ENCODE measurements around the gene PODXL. TPM values are rescaled to one million over a fixed set of nuclear protein-coding genes. Genes with fewer than 3 reads are reported as not detected.

PODXL gene
- total RNA-seq, 1 experiment from 2014 or later = 727 TPM

DNA sequence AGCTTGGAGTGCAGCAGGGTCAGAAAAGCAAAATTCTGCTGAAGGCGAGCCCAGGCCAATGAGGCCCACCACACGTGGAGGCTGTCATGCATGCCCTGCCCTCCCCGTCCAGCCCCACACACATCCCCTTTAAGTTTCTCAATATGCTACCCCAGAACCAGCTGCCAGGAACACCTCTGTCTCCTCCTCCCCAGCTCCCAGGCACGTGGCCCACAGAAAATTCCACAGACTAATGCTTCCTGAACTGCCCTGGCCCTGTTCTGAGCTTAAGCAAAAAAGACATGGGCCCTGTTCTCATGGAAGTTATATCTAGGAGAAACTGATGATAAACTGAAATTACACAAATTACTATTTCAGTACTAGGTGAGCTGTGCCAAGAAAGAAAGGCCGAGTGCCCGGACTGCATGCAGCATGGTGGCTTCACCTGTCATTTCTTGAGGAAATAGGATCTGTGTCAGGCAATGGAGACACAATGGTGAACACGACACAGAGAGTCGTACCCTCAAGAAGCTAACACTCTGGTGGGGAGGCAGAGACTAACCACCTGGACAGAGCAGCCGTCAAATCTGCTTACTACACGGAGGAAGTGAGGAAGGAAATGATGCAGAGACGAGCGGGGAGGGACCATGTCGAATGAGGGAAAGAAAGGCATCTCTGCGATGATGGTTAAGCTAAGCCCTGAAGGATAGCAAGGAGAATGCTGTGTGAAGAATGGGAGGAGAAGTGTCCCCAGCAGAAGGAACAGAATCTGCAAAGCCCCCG, 44.5 kb downstream of the PODXL start:
- Histone ChIP-seq H2AK5ac (ENCODE audit: insufficient read length, low read length) (no peak overlapping the region), H2BK15ac (ENCODE audit: low read depth, low read length) (no peak overlapping the region), H2AFZ (ENCODE audit: low read length) (no peak overlapping the region), H2BK12ac (ENCODE audit: insufficient read length, low read depth, low read length) (no peak overlapping the region), H3K79me2 (ENCODE audit: insufficient read depth, low read length) (peaks cover 34% of the 10 kb centered on the region; the same call in 1 of the 2 replicates), H3K4me2 (ENCODE audit: insufficient read depth, insufficient read length, low read length) (no peak overlapping the region), H3K23ac (ENCODE audit: insufficient read length, low read depth, low read length) (no peak overlapping the region), H2BK20ac (ENCODE audit: low read depth, low read length, poor library complexity, severe bottlenecking) (no peak overlapping the region), H2BK5ac (ENCODE audit: insufficient read length, low read length) (no peak overlapping the region), H2BK120ac (ENCODE audit: low read depth, low read length, poor library complexity, severe bottlenecking) (no peak overlapping the region), H3T11ph (ENCODE audit: low read length) (no peak overlapping the region), H4K91ac (ENCODE audit: insufficient read length, low read depth, low read length) (no peak overlapping the region), H3K18ac (ENCODE audit: insufficient read length, low read depth, low read length) (no peak overlapping the region), H3K9ac (ENCODE audit: extremely low read depth, insufficient read length, low read length) (no peak overlapping the region), H4K5ac (ENCODE audit: insufficient read length, low read depth, low read length) (peak overlapping the region; percentile 58), H3K56ac (ENCODE audit: insufficient read length, low read depth, low read length) (no peak overlapping the region), H3K9me3 (ENCODE audit: control insufficient read depth, low read depth, low read length) (no peaks in the 10 kb centered on the region), H3K4me1 (ENCODE audit: insufficient read depth, low read length) (peaks cover 4% of the 10 kb centered on the region; the same call in 1 of the 2 replicates), H3K4ac (ENCODE audit: low read depth, low read length) (no peak overlapping the region), H3K27ac (ENCODE audit: insufficient read length, low read depth, low read length) (peak overlapping the region; percentile 17), H3K79me1 (ENCODE audit: insufficient read depth, low read depth, low read length, poor library complexity, severe bottlenecking) (peaks cover 10% of the 10 kb centered on the region), H3K27me3 (ENCODE audit: insufficient read depth, low read length) (no peaks in the 10 kb centered on the region), H4K20me1 (ENCODE audit: control insufficient read depth, insufficient read depth, insufficient read length) (peaks cover 3% of the 10 kb centered on the region), H3K14ac (ENCODE audit: insufficient read depth, low read length) (no peak overlapping the region), H4K8ac (replicated peaks; ENCODE audit: insufficient read length, low read depth, low read length) (no peak overlapping the region), H3K23me2 (ENCODE audit: insufficient read length, low read depth, low read length, poor library complexity, severe bottlenecking) (no peaks in the 10 kb centered on the region)
- Mint-ChIP-seq H3K27me3 (ENCODE audit: low read depth) (peaks cover 2% of the 10 kb centered on the region; the same call in 1 of the 2 replicates), H3K4me3 (no peak overlapping the region), H3K36me3 (ENCODE audit: insufficient read depth in 1 of 3, low read depth in 3 of 3) (peaks cover 54 to 73% (median 70%) of the 10 kb centered on the region in 3 experiments), H3K9me3 (no peaks in the 10 kb centered on the region; a peak in 1 of 5 replicates), H3K4me1 (peaks cover 55 to 80% of the 10 kb centered on the region in 2 experiments), H3K27ac (peak overlapping the region; percentile 1 to 94 (median 62); a peak in 5 of 7 replicates)
- TF ChIP-seq, protein P1, sequence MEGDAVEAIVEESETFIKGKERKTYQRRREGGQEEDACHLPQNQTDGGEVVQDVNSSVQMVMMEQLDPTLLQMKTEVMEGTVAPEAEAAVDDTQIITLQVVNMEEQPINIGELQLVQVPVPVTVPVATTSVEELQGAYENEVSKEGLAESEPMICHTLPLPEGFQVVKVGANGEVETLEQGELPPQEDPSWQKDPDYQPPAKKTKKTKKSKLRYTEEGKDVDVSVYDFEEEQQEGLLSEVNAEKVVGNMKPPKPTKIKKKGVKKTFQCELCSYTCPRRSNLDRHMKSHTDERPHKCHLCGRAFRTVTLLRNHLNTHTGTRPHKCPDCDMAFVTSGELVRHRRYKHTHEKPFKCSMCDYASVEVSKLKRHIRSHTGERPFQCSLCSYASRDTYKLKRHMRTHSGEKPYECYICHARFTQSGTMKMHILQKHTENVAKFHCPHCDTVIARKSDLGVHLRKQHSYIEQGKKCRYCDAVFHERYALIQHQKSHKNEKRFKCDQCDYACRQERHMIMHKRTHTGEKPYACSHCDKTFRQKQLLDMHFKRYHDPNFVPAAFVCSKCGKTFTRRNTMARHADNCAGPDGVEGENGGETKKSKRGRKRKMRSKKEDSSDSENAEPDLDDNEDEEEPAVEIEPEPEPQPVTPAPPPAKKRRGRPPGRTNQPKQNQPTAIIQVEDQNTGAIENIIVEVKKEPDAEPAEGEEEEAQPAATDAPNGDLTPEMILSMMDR (conservative IDR thresholded peaks at IDR 0.05) = no peak
- WGBS (ENCODE audit: extremely low coverage, insufficient read length, low lambda C conversion rate) = no CpG with 5 or more reads among the region's 15 CpGs
- DNase-seq = no peak
